GM19324 (cell line): ENCODE data around the gene TIA1.
"Not testable (repeated sequence)": the region's sequence is repeated elsewhere in the genome, so short reads cannot be mapped to it uniquely, and the experiment has no call there.

Source experiments
- ATAC-seq: cut with Tn5 transposase; IDR thresholded peaks from one replicate; pipeline ENCODE4 v1.9.1; 2021; ENCODE audit warnings: mild to moderate bottlenecking, moderate library complexity; ENCODE audit not compliant: unreplicated experiment, low FRiP score

TIA1 gene

DNA sequence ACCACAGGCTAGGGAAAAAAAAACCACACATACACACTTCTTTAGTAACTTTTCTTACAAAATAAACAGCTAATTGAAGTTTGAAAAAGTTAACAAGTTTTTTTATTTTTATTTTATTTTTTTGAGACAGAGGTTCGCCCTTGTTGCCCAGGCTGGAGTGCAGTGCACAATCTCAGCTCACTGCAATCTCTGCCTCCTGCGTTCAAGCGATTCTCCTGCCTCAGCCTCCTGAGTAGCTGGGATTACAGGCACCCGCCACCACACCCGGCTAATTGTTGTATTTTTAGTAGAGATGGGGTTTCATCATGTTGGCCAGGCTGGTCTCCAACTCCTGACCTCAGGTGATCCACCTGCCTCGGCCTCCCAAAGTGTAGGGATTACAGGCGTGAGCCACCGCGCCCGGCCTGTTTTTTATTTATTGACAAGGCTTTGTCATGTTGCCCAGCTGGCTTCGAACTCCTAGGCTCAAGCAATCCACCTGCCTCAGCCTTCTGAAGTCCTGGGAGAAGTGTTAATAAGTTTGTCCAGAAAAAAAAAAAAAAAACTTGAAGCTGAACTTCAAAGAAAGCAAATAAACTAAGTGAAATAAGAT is 78.7 kb downstream of the TIA1 start:
- ATAC-seq: not testable (repeated sequence)

DNA sequence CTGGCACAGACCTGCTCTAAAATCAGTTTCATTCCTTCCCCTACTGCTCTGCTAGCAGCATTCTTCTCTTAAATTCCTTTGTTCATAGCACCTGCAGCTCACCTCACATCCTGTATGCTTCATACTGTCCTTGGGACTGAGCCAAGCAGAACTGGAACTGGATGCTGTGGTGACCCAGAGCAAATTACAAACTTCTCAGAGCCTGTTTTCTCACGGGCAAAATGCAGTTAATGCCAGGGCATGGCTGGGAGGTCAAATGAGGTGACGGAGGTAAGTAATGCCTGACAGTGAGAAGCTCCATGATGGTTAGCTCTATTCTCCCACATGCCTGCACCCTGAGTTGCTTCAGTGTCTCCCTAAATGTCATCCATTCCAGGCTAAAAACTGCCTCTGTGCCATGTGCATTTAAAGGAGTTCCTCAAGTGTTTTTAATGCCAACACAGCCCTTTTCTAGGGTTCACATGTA is 87.3 kb downstream of the TIA1 start:
- ATAC-seq: peak; percentile 74

DNA sequence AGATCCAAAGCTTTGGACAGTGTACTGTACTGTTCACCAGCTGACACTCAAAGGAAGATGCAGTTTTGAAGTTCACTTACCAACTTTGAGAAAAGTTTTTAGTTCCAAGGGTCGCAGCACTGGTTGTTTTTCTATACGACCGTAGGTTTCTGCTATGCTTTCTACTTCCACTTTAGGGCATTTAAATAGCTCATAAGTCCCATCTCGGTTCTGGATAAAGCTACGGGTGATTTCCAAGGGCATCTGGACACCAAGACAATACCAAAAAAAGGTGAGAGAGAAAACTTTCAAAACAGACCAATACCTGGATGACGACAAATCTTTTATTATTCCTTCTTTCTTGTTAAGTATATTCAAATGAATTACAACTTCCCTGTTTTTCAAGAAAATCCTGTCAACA is 87.9 kb downstream of the TIA1 start:
- no peak for ATAC-seq
